ENCODE results near the gene OTOS. TPM values are rescaled to one million over a fixed set of nuclear protein-coding genes. Genes with fewer than 3 reads are reported as not detected.

OTOS gene
- total RNA-seq, 6 experiments from 2014 or later: not detected

- ATAC-seq: no peak
- no peak overlapping the region for H3K4me3 ChIP-seq
- DNase-seq: peak in 2 of 3 donors; percentile 7 to 13
- no peak overlapping the region for H3K27ac ChIP-seq
- WGBS (ENCODE audit: insufficient coverage, low coverage, low lambda C conversion rate, missing lambda C conversion rate): 69% methylated on average over 4 of the region's 5 CpGs
- no peaks in the 10 kb centered on the region for H3K4me1 ChIP-seq
- no peaks in the 10 kb centered on the region for H3K36me3 ChIP-seq
- intact Hi-C loops (cut with DNase I): no loop called here
- TF ChIP-seq, protein P1, sequence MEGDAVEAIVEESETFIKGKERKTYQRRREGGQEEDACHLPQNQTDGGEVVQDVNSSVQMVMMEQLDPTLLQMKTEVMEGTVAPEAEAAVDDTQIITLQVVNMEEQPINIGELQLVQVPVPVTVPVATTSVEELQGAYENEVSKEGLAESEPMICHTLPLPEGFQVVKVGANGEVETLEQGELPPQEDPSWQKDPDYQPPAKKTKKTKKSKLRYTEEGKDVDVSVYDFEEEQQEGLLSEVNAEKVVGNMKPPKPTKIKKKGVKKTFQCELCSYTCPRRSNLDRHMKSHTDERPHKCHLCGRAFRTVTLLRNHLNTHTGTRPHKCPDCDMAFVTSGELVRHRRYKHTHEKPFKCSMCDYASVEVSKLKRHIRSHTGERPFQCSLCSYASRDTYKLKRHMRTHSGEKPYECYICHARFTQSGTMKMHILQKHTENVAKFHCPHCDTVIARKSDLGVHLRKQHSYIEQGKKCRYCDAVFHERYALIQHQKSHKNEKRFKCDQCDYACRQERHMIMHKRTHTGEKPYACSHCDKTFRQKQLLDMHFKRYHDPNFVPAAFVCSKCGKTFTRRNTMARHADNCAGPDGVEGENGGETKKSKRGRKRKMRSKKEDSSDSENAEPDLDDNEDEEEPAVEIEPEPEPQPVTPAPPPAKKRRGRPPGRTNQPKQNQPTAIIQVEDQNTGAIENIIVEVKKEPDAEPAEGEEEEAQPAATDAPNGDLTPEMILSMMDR (IDR thresholded peaks at IDR 0.05): no peak
- no peaks in the 10 kb centered on the region for H3K9me3 ChIP-seq
- no peaks in the 10 kb centered on the region for H3K27me3 ChIP-seq
Observed at GRCh38 chr2:240182001-240182400, 41.5 kb upstream of the OTOS start.

- no peak for TF ChIP-seq POLR2A (IDR thresholded peaks at IDR 0.05)
- TF ChIP-seq, protein P1 (IDR thresholded peaks at IDR 0.05): no peak
- no peak for ATAC-seq
- Histone ChIP-seq H3K4me1 (no peaks in the 10 kb centered on the region), H3K27me3 (no peaks in the 10 kb centered on the region), H3K9me3 (no peaks in the 10 kb centered on the region), H3K27ac (no peak overlapping the region), H3K36me3 (no peaks in the 10 kb centered on the region), H3K4me3 (no peak overlapping the region)
- WGBS (ENCODE audit: insufficient coverage, low coverage, low lambda C conversion rate, missing lambda C conversion rate): 73% methylated on average over 6 of the region's 8 CpGs
- peak in 1 of 3 donors; percentile 26 for DNase-seq
- intact Hi-C loops (cut with DNase I): no loop called here
Observed at GRCh38 chr2:240179941-240180666, 39.6 kb upstream of the OTOS start.

- intact Hi-C loops (cut with DNase I): no loop called here
- no peaks in the 10 kb centered on the region for H3K4me1 ChIP-seq
- no peaks in the 10 kb centered on the region for H3K27me3 ChIP-seq
- no peak overlapping the region for H3K4me3 ChIP-seq
- TF ChIP-seq POLR2A (IDR thresholded peaks at IDR 0.05): no peak
- TF ChIP-seq, protein P1 (IDR thresholded peaks at IDR 0.05): no peak
- no peaks in the 10 kb centered on the region for H3K36me3 ChIP-seq
- 53% methylated on average over 4 of the region's 11 CpGs for WGBS (ENCODE audit: insufficient coverage, low coverage, low lambda C conversion rate, missing lambda C conversion rate)
- DNase-seq: peak in 1 of 3 donors; percentile 22
- no peak overlapping the region for H3K27ac ChIP-seq
- ATAC-seq: peak in 1 of 4 donors; percentile 15
- H3K9me3 ChIP-seq: no peaks in the 10 kb centered on the region
Observed at GRCh38 chr2:240179186-240179815, 38.8 kb upstream of the OTOS start.

GRCh38 chr2:240178564-240178963 is 38.1 kb upstream of the OTOS start:
- no peaks in the 10 kb centered on the region for H3K9me3 ChIP-seq
- no peak for ATAC-seq

More at GRCh38 chr2:240178564-240178963, 38.1 kb upstream of the OTOS start:
- DNase-seq: no peak
- WGBS (ENCODE audit: insufficient coverage, low coverage, low lambda C conversion rate, missing lambda C conversion rate): 47% methylated on average over 2 of the region's 3 CpGs
- no peaks in the 10 kb centered on the region for H3K36me3 ChIP-seq
- no peak overlapping the region for H3K27ac ChIP-seq
- no peak overlapping the region for H3K4me3 ChIP-seq
- no peaks in the 10 kb centered on the region for H3K27me3 ChIP-seq
- intact Hi-C loops (cut with DNase I): no loop called here
- no peaks in the 10 kb centered on the region for H3K4me1 ChIP-seq
- no peak for TF ChIP-seq POLR2A (IDR thresholded peaks at IDR 0.05)
- TF ChIP-seq, protein P1 (IDR thresholded peaks at IDR 0.05): no peak
